Mesenchymal stem cell (in vitro differentiated cells and primary cell): ENCODE measurements around the gene ACTR6.

Experiments
- DNase-seq: peaks from one replicate; pipeline ENCODE4 v3.0.0-alpha.2; 2013
- H2AFZ ChIP-seq: one replicate; pipeline ENCODE4 v1.6.1; 2013; ENCODE audit warnings: low read depth, mild to moderate bottlenecking, control low read depth, inconsistent platforms, low read length, moderate library complexity
- H2AK5ac ChIP-seq: 2 replicates; pipeline ENCODE4 v1.6.1; 2013; ENCODE audit warnings: low read length, moderate library complexity, mild to moderate bottlenecking, inconsistent platforms; ENCODE audit not compliant: severe bottlenecking
- H2BK120ac ChIP-seq: one replicate; pipeline ENCODE4 v1.6.1; 2013; ENCODE audit warnings: low read depth, mild to moderate bottlenecking, inconsistent platforms, low read length, moderate library complexity
- H2BK12ac ChIP-seq, 2 experiments: one replicate each; pipeline ENCODE4 v1.6.1; 2013; ENCODE audit warnings: inconsistent platforms in 2 of 2, low read length in 2 of 2, mild to moderate bottlenecking in 2 of 2, moderate library complexity in 2 of 2, control low read depth in 1 of 2
- H2BK15ac ChIP-seq: one replicate; pipeline ENCODE4 v1.6.1; 2013; ENCODE audit warnings: mild to moderate bottlenecking, low read depth, inconsistent platforms; ENCODE audit not compliant: poor library complexity, severe bottlenecking
- H2BK5ac ChIP-seq: 2 replicates; pipeline ENCODE4 v1.6.1; 2013; ENCODE audit warnings: low read depth, mild to moderate bottlenecking, low read length, control low read depth, inconsistent platforms; ENCODE audit not compliant: poor library complexity, severe bottlenecking
- H3K14ac ChIP-seq, 2 experiments: one replicate each; pipeline ENCODE4 v1.6.1; 2013; ENCODE audit warnings: inconsistent platforms in 2 of 2, low read length in 2 of 2, control low read depth in 1 of 2, mild to moderate bottlenecking in 1 of 2, moderate library complexity in 1 of 2
- H3K18ac ChIP-seq, 2 experiments: one replicate each; pipeline ENCODE4 v1.6.1; 2013; ENCODE audit warnings: inconsistent platforms in 2 of 2, low read length in 2 of 2, control low read depth in 1 of 2, low read depth in 1 of 2, mild to moderate bottlenecking in 1 of 2
- H3K23ac ChIP-seq, 2 experiments: one replicate each; pipeline ENCODE4 v1.6.1; 2013; ENCODE audit warnings: inconsistent platforms in 2 of 2, low read length in 2 of 2, mild to moderate bottlenecking in 2 of 2, moderate library complexity in 2 of 2, control low read depth in 1 of 2
- H3K27ac ChIP-seq: 2 replicates; pipeline ENCODE4 v1.5.1; 2013; ENCODE audit warnings: mild to moderate bottlenecking, moderate library complexity, low read length, control low read depth, inconsistent platforms; ENCODE audit not compliant: poor library complexity, severe bottlenecking
- H3K27me3 ChIP-seq, 2 experiments: 2 replicates each; pipeline versions ENCODE4 v1.6.1 to v1.7.0; 2013; ENCODE audit warnings: low read length in 2 of 2, mild to moderate bottlenecking in 2 of 2, moderate library complexity in 2 of 2, control low read depth in 1 of 2, inconsistent platforms in 1 of 2; ENCODE audit not compliant: control insufficient read depth in 1 of 2, insufficient read depth in 1 of 2
- H3K36me3 ChIP-seq, 2 experiments: 2 replicates each; pipeline versions ENCODE4 v1.6.1 to v1.7.0; 2013; ENCODE audit warnings: low read length in 2 of 2, control low read depth in 1 of 2, inconsistent platforms in 1 of 2, low read depth in 1 of 2, mild to moderate bottlenecking in 1 of 2; ENCODE audit not compliant: insufficient read depth in 2 of 2, control insufficient read depth in 1 of 2
- H3K4ac ChIP-seq, 2 experiments: one replicate each; pipeline ENCODE4 v1.6.1; 2013; ENCODE audit warnings: inconsistent platforms in 2 of 2, low read length in 2 of 2, mild to moderate bottlenecking in 2 of 2, moderate library complexity in 2 of 2, control low read depth in 1 of 2, low read depth in 1 of 2
- H3K4me1 ChIP-seq: 2 replicates; pipeline ENCODE4 v1.6.1; 2013; ENCODE audit warnings: low read depth, low read length, control low read depth; ENCODE audit not compliant: control insufficient read depth, insufficient read depth
- H3K4me2 ChIP-seq: 2 replicates; pipeline ENCODE4 v1.6.1; 2013; ENCODE audit warnings: low read length, mild to moderate bottlenecking, inconsistent platforms; ENCODE audit not compliant: poor library complexity, severe bottlenecking
- H3K4me3 ChIP-seq, 2 experiments: 2 replicates each; pipeline versions ENCODE4 v1.5.1 to v1.7.0; 2013; ENCODE audit warnings: low read length in 2 of 2, mild to moderate bottlenecking in 2 of 2, control low read depth in 1 of 2, low read depth in 1 of 2; ENCODE audit not compliant: insufficient read depth in 1 of 2
- H3K79me1 ChIP-seq: replicated peaks from 2 replicates; pipeline ENCODE4 v1.6.1; 2013; ENCODE audit warnings: mild to moderate bottlenecking, control low read depth, low read length, inconsistent platforms; ENCODE audit not compliant: poor library complexity, severe bottlenecking
- H3K9ac ChIP-seq: 2 replicates; pipeline ENCODE4 v1.7.0; 2013; ENCODE audit warnings: mild to moderate bottlenecking, low read length, moderate library complexity
- H3K9me3 ChIP-seq: 2 replicates; pipeline ENCODE4 v1.7.0; 2013; ENCODE audit warnings: mild to moderate bottlenecking, low read length; ENCODE audit not compliant: control insufficient read depth
- H4K8ac ChIP-seq: one replicate; pipeline ENCODE4 v1.6.1; 2013; ENCODE audit warnings: inconsistent platforms, mild to moderate bottlenecking, low read length, moderate library complexity
- H4K91ac ChIP-seq: one replicate; pipeline ENCODE4 v1.6.1; 2013; ENCODE audit warnings: mild to moderate bottlenecking, low read length, inconsistent platforms
- WGBS: methylation state at CpG from one replicate; pipeline ENCODE4 v1.1.7; 2013; ENCODE audit warnings: mixed read lengths; 5-methylcytosine and 5-hydroxymethylcytosine counted together

The ACTR6 gene

GRCh38 chr12:100207311-100207710 is 6.7 kb downstream of the ACTR6 start:
- no peak overlapping the region for H2AFZ ChIP-seq
- no peak overlapping the region for H3K14ac ChIP-seq
- no peak overlapping the region for H2AK5ac ChIP-seq
- H3K23ac ChIP-seq: no peak overlapping the region
- H3K4me2 ChIP-seq: no peak overlapping the region
- H2BK12ac ChIP-seq: no peak overlapping the region
- no peak overlapping the region for H3K27ac ChIP-seq
- H4K8ac ChIP-seq: no peak overlapping the region
- no peak overlapping the region for H2BK5ac ChIP-seq
- peaks cover 19 to 64% of the 10 kb centered on the region in 2 experiments for H3K36me3 ChIP-seq
- H3K9me3 ChIP-seq: no peaks in the 10 kb centered on the region
- WGBS: no CpG with 5 or more reads among the region's 2 CpGs
- no peak overlapping the region for H3K9ac ChIP-seq
- peaks cover 18% of the 10 kb centered on the region for H3K79me1 ChIP-seq
- no peak for DNase-seq
- H3K18ac ChIP-seq: no peak overlapping the region
- H3K27me3 ChIP-seq: no peaks in the 10 kb centered on the region
- H2BK15ac ChIP-seq: no peak overlapping the region
- H3K4me1 ChIP-seq: no peaks in the 10 kb centered on the region
- H4K91ac ChIP-seq: no peak overlapping the region
- no peak overlapping the region for H3K4me3 ChIP-seq
- H3K4ac ChIP-seq: no peak overlapping the region
- no peak overlapping the region for H2BK120ac ChIP-seq

- H3K79me1 ChIP-seq: peaks cover 12% of the 10 kb centered on the region
- no peak overlapping the region for H3K23ac ChIP-seq
- no peak overlapping the region for H2BK5ac ChIP-seq
- WGBS: 95% methylated on average over 4 of the region's 5 CpGs
- H3K4me1 ChIP-seq: no peaks in the 10 kb centered on the region
- H3K14ac ChIP-seq: no peak overlapping the region
- H4K8ac ChIP-seq: no peak overlapping the region
- H3K36me3 ChIP-seq: peaks cover 24 to 77% of the 10 kb centered on the region in 2 experiments
- no peak overlapping the region for H3K27ac ChIP-seq
- no peak overlapping the region for H2BK120ac ChIP-seq
- no peak for DNase-seq
- no peak overlapping the region for H3K4ac ChIP-seq
- H3K18ac ChIP-seq: no peak overlapping the region
- H2BK15ac ChIP-seq: no peak overlapping the region
- H4K91ac ChIP-seq: no peak overlapping the region
- no peak overlapping the region for H2BK12ac ChIP-seq
- H3K27me3 ChIP-seq: no peaks in the 10 kb centered on the region
- H3K9ac ChIP-seq: no peak overlapping the region
- no peak overlapping the region for H2AFZ ChIP-seq
- no peak overlapping the region for H2AK5ac ChIP-seq
- H3K9me3 ChIP-seq: no peaks in the 10 kb centered on the region
- H3K4me2 ChIP-seq: no peak overlapping the region
- no peak overlapping the region for H3K4me3 ChIP-seq
Observed at GRCh38 chr12:100208834-100209233, 8.2 kb downstream of the ACTR6 start.

- Histone ChIP-seq H3K4me2 (no peak overlapping the region), H3K79me1 (peaks cover 10% of the 10 kb centered on the region), H3K14ac (no peak overlapping the region), H3K18ac (no peak overlapping the region), H3K27ac (no peak overlapping the region), H2BK12ac (no peak overlapping the region), H4K91ac (no peak overlapping the region), H3K4me1 (peaks cover 3% of the 10 kb centered on the region), H2BK120ac (no peak overlapping the region), H2AK5ac (no peak overlapping the region), H3K9me3 (no peaks in the 10 kb centered on the region), H2AFZ (no peak overlapping the region), H3K23ac (no peak overlapping the region), H4K8ac (no peak overlapping the region), H3K36me3 (peaks cover 25 to 80% of the 10 kb centered on the region in 2 experiments), H2BK5ac (no peak overlapping the region), H3K4ac (no peak overlapping the region), H3K27me3 (no peaks in the 10 kb centered on the region), H3K9ac (no peak overlapping the region), H3K4me3 (no peak overlapping the region), H2BK15ac (no peak overlapping the region)
- no peak for DNase-seq
- no CpG with 5 or more reads among the region's 2 CpGs for WGBS
Observed at GRCh38 chr12:100211698-100212097, 11.1 kb downstream of the ACTR6 start.

- Histone ChIP-seq H2BK120ac (no peak overlapping the region), H3K18ac (no peak overlapping the region), H3K14ac (no peak overlapping the region), H2BK12ac (no peak overlapping the region), H2BK5ac (no peak overlapping the region), H3K23ac (no peak overlapping the region), H3K4me2 (no peak overlapping the region), H2AK5ac (no peak overlapping the region), H2AFZ (no peak overlapping the region), H3K4me1 (peaks cover 3% of the 10 kb centered on the region), H3K36me3 (peaks cover 21 to 80% of the 10 kb centered on the region in 2 experiments), H2BK15ac (no peak overlapping the region), H3K9me3 (no peaks in the 10 kb centered on the region), H3K4me3 (no peak overlapping the region), H4K91ac (no peak overlapping the region), H3K4ac (no peak overlapping the region), H3K79me1 (peaks cover 7% of the 10 kb centered on the region), H3K27ac (no peak overlapping the region), H3K27me3 (no peaks in the 10 kb centered on the region), H4K8ac (no peak overlapping the region), H3K9ac (no peak overlapping the region)
- no peak for DNase-seq
- whole genome bisulfite sequencing: 97% methylated on average over 3 of the region's 5 CpGs
Observed at GRCh38 chr12:100213016-100213891, 12.6 kb downstream of the ACTR6 start.
